Ishikawa (cell line): ENCODE results near the gene MOCS1.

ENCODE experiments used
- CEBPB ChIP-seq: IDR thresholded peaks from 2 replicates; pipeline ENCODE4 v1.6.1; 2012
- CREB1 ChIP-seq: IDR thresholded peaks from 2 replicates; pipeline ENCODE4 v1.6.1; 2012; ENCODE audit warnings: low read depth
- EGR1 ChIP-seq: IDR thresholded peaks from 2 replicates; pipeline ENCODE4 v1.6.1; 2012
- EP300 ChIP-seq: IDR thresholded peaks from 2 replicates; pipeline ENCODE4 v1.6.1; 2012; ENCODE audit warnings: borderline replicate concordance
- MAX ChIP-seq: IDR thresholded peaks from 2 replicates; pipeline ENCODE4 v1.6.1; 2012
- RAD21 ChIP-seq: IDR thresholded peaks from 2 replicates; pipeline ENCODE4 v1.6.1; 2012; ENCODE audit warnings: low read depth
- REST ChIP-seq: IDR thresholded peaks from 2 replicates; pipeline ENCODE4 v1.6.1; 2012; ENCODE audit warnings: low read depth, mild to moderate bottlenecking
- TAF1 ChIP-seq: IDR thresholded peaks from 2 replicates; pipeline ENCODE4 v1.6.1; 2012; ENCODE audit warnings: low read depth, mild to moderate bottlenecking

GRCh38 chr6:39910744-39911143 lies 23.5 kb downstream of the MOCS1 start:
- no peak for TF ChIP-seq CREB1
- no peak for TF ChIP-seq RAD21
- no peak for TF ChIP-seq REST
- TF ChIP-seq CEBPB = no peak
- TF ChIP-seq MAX = no peak
- no peak for TF ChIP-seq EP300
- no peak for TF ChIP-seq EGR1
- no peak for TF ChIP-seq TAF1
